Endothelial cell (in vitro differentiated cells): Measurements from ENCODE around the gene DAAM2. TPM values are rescaled to one million over a fixed set of nuclear protein-coding genes. Genes with fewer than 3 reads are reported as not detected.

Experiments used
- DNase-seq: peaks from one replicate; pipeline ENCODE4 v3.0.0; 2021; ENCODE audit warnings: low spot score
- H3K27ac Mint-ChIP-seq: one replicate; pipeline ENCODE4 v1.8.0; 2021; ENCODE audit warnings: mixed read lengths, inconsistent platforms; ENCODE audit not compliant: unreplicated experiment
- H3K27me3 Mint-ChIP-seq: one replicate; pipeline ENCODE4 v1.8.0; 2021; ENCODE audit warnings: mild to moderate bottlenecking, moderate library complexity, mixed read lengths, inconsistent platforms; ENCODE audit not compliant: unreplicated experiment
- H3K36me3 Mint-ChIP-seq: one replicate; pipeline ENCODE4 v1.8.0; 2021; ENCODE audit warnings: mild to moderate bottlenecking, low read depth, mixed read lengths, inconsistent platforms; ENCODE audit not compliant: unreplicated experiment
- H3K4me1 Mint-ChIP-seq: one replicate; pipeline ENCODE4 v1.8.0; 2021; ENCODE audit warnings: mild to moderate bottlenecking, mixed read lengths, inconsistent platforms; ENCODE audit not compliant: unreplicated experiment
- H3K4me3 Mint-ChIP-seq: one replicate; pipeline ENCODE4 v1.8.0; 2021; ENCODE audit warnings: mild to moderate bottlenecking, mixed read lengths, inconsistent platforms; ENCODE audit not compliant: unreplicated experiment
- H3K9me3 Mint-ChIP-seq: one replicate; pipeline ENCODE4 v1.8.0; 2021; ENCODE audit warnings: mixed read lengths, inconsistent platforms; ENCODE audit not compliant: unreplicated experiment
- total RNA-seq: library from RNA; stranded (reverse); fragmentation: NEBNext Ultra II Directional; extraction: Animal tissue kit (Norgen Biotek cat#: 25700); gene quantifications from one replicate; pipeline ENCODE4 v1.2.1, GENCODE V29; 2021; ENCODE audit not compliant: unreplicated experiment
- TF ChIP-seq, protein P1 (sequence below): fragments of 200-600 bp; sonication (generic); IDR thresholded peaks from one replicate; pipeline ENCODE4 v1.5.0; 2021; ENCODE audit warnings: antibody characterized with exemption; ENCODE audit not compliant: unreplicated experiment

DAAM2 gene
- total RNA-seq, 1 donor from 2014 or later = 3.0 TPM

DNA sequence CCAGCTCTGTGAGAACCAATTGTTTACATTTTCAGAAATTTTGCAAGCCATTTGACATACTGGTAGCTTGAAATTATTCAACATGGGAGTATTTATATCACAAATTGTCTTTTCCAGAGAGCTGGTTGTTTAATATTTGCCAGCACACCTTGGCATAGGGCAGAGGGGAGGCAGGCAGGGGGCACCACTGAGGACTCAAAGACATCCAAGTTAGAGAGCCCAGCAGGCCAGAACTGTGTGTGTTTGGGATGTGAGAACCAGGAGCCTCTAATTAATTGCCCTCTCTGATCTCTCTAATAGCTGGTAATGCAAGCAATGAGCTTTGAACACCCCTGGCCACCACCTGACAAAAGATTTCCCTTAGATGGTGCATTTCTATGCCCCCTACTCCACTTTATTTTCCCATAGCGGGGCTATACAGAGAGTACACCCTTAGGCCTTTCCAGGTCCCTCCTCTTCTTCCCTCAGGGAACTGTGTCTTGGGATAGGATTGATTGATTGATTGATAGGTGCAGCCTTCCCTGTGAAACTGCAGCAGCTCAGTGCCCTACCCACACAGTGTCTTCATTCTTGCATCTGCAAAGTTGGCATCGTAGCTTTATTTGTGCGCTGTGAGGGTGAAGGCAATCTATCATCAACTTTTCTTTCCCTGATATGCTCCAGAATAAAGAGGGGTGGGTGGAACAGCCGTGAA is 112.9 kb downstream of the DAAM2 start:
- Mint-ChIP-seq H3K4me3 (no peak overlapping the region), H3K27ac (no peak overlapping the region), H3K27me3 (peaks cover 1% of the 10 kb centered on the region), H3K9me3 (no peaks in the 10 kb centered on the region), H3K36me3 (peaks cover 16% of the 10 kb centered on the region), H3K4me1 (no peaks in the 10 kb centered on the region)
- TF ChIP-seq, protein P1, sequence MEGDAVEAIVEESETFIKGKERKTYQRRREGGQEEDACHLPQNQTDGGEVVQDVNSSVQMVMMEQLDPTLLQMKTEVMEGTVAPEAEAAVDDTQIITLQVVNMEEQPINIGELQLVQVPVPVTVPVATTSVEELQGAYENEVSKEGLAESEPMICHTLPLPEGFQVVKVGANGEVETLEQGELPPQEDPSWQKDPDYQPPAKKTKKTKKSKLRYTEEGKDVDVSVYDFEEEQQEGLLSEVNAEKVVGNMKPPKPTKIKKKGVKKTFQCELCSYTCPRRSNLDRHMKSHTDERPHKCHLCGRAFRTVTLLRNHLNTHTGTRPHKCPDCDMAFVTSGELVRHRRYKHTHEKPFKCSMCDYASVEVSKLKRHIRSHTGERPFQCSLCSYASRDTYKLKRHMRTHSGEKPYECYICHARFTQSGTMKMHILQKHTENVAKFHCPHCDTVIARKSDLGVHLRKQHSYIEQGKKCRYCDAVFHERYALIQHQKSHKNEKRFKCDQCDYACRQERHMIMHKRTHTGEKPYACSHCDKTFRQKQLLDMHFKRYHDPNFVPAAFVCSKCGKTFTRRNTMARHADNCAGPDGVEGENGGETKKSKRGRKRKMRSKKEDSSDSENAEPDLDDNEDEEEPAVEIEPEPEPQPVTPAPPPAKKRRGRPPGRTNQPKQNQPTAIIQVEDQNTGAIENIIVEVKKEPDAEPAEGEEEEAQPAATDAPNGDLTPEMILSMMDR = no peak
- no peak for DNase-seq

DNA sequence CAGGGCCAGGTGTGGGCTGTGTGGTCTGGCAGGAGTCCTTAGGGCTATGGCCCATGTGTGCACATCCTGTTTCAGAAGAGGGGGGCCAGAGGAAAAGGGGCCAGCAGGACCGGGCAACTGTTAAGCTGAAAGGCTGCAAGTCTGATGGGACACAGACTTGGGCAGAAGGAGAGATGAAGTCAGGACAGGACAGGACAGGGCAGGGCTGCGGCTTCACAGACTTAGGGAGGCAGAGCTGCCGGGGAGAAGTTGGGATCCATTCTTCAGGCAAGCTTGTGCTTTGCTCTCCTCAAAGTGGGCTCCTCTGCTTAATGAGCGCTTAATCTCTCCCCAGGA is 113.4 kb downstream of the DAAM2 start:
- TF ChIP-seq, protein P1 = no peak
- Mint-ChIP-seq H3K9me3 (no peaks in the 10 kb centered on the region), H3K36me3 (peaks cover 16% of the 10 kb centered on the region), H3K27ac (no peak overlapping the region), H3K27me3 (peaks cover 1% of the 10 kb centered on the region), H3K4me3 (no peak overlapping the region), H3K4me1 (no peaks in the 10 kb centered on the region)
- DNase-seq = no peak

DNA sequence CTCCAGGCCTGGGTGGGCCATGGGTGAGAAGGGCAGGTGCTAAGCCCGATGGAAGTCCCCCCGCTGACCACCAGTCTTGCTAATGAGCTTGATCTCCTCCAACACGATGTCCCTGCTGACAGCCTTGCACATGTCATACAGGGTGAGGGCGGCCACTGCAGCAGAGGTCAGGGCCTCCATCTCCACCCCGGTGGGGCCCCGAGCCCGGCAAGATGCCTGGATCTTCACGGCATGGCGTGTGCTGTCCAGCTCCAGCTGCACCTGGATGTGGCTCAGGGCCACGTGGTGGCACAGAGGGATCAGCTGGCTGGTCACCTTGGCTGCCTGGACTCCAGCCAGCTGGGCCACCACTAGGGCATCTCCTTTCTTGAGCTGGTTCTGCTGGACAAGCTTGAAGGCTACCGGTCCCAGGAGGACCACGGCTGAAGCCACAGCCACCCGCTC is 114.2 kb downstream of the DAAM2 start:
- no peak for DNase-seq
- H3K36me3 Mint-ChIP-seq = peaks cover 16% of the 10 kb centered on the region

DNA sequence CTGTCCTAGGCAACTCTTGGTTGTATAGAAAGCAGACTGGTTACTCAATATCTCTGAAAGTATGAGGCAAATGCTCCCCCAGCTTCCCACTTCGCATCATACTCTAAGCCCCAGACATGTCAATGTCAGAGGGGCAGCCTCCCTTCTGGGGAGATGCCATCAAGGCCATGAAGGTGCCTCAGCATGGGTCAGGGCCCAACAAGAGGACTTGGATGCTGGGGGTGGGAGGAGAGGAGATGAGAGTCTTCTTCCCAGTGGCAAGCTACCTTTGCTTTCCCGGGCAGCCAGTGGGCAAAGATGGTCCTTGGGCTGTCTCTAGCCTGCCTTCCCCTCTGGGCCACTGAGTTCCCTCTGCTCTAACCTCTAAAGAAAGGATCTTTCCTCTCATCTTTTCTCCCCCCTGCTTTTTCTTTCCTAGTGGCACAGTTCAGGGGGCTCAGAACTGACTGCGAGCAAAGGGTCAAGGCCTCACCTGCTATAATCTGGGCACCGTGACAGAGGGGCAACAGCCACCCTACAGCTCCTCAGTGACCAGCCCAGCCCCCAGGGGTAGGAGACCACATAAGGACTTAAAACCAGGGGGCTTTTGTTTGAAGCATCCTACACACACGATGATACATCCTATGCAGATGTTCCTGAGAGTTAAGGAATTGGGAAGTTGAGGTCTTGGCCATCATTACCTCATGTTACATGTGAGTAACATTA is 115.8 kb downstream of the DAAM2 start:
- no peak overlapping the region for H3K27ac Mint-ChIP-seq
- TF ChIP-seq, protein P1 = no peak
- DNase-seq = no peak
- H3K4me1 Mint-ChIP-seq = no peaks in the 10 kb centered on the region
- peaks cover 4% of the 10 kb centered on the region for H3K27me3 Mint-ChIP-seq
- peaks cover 21% of the 10 kb centered on the region for H3K36me3 Mint-ChIP-seq
- H3K9me3 Mint-ChIP-seq = no peaks in the 10 kb centered on the region
- H3K4me3 Mint-ChIP-seq = no peak overlapping the region

More for the DNA sequence above, 114.2 kb downstream of the DAAM2 start:
- no peaks in the 10 kb centered on the region for H3K4me1 Mint-ChIP-seq
- no peaks in the 10 kb centered on the region for H3K9me3 Mint-ChIP-seq
- H3K27me3 Mint-ChIP-seq = peaks cover under 1% of the 10 kb centered on the region
- TF ChIP-seq, protein P1 = no peak
- H3K27ac Mint-ChIP-seq = no peak overlapping the region
- H3K4me3 Mint-ChIP-seq = no peak overlapping the region
